RKO (cell line): Measurements from ENCODE around the gene ETNPPL.

Experiments
- DNase-seq: peaks from one replicate; pipeline ENCODE4 v3.0.0-alpha.2; 2016; ENCODE audit warnings: low spot score

The ETNPPL gene

GRCh38 chr4:108762559-108763225 lies at the start of gene ETNPPL:
Gene ETNPPL (minus strand): TSS chr4:108763053. CDS start chr4:108762898, 155 bp downstream.
- DNase-seq: no peak

- no peak for DNase-seq
These were observed 48.6 kb upstream of the ETNPPL start for GRCh38 chr4:108811486-108811885.

GRCh38 chr4:108810087-108810486 lies 47.2 kb upstream of the ETNPPL start:
- DNase-seq: no peak

- no peak for DNase-seq
These were observed 41.9 kb upstream of the ETNPPL start for GRCh38 chr4:108804648-108805273.

GRCh38 chr4:108799306-108799705 lies 36.5 kb upstream of the ETNPPL start:
- DNase-seq: no peak

- DNase-seq: no peak
These were observed 33.3 kb upstream of the ETNPPL start for GRCh38 chr4:108796173-108796572.

GRCh38 chr4:108795733-108796132 lies 32.9 kb upstream of the ETNPPL start:
- DNase-seq: no peak

GRCh38 chr4:108794136-108794535 lies 31.3 kb upstream of the ETNPPL start:
- DNase-seq: no peak

GRCh38 chr4:108793415-108793814 lies 30.6 kb upstream of the ETNPPL start:
- DNase-seq: no peak

- DNase-seq: no peak
These were observed 25.9 kb upstream of the ETNPPL start for GRCh38 chr4:108788731-108789130.

- DNase-seq: no peak
These were observed 24.9 kb upstream of the ETNPPL start for GRCh38 chr4:108787724-108788123.

GRCh38 chr4:108787106-108787505 lies 24.3 kb upstream of the ETNPPL start:
- DNase-seq: no peak

- DNase-seq: no peak
These were observed 23.5 kb upstream of the ETNPPL start for GRCh38 chr4:108786351-108786750.

GRCh38 chr4:108783665-108784463 lies 21.0 kb upstream of the ETNPPL start:
- DNase-seq: peak; percentile 56

- DNase-seq: no peak
These were observed 17.1 kb upstream of the ETNPPL start for GRCh38 chr4:108779958-108780357.

- no peak for DNase-seq
These were observed 14.5 kb upstream of the ETNPPL start for GRCh38 chr4:108777388-108777787.

GRCh38 chr4:108775921-108776320 lies 13.1 kb upstream of the ETNPPL start:
- no peak for DNase-seq

GRCh38 chr4:108774809-108775530 lies 12.1 kb upstream of the ETNPPL start:
- peak; percentile 45 for DNase-seq

GRCh38 chr4:108772402-108772801 lies 9.5 kb upstream of the ETNPPL start:
- no peak for DNase-seq

GRCh38 chr4:108766058-108766457 lies 3.2 kb upstream of the ETNPPL start:
- no peak for DNase-seq

- DNase-seq: no peak
These were observed 1.1 kb upstream of the ETNPPL start for GRCh38 chr4:108763986-108764385.

- no peak for DNase-seq
These were observed 357 bp upstream of the ETNPPL start for GRCh38 chr4:108763226-108763593.
